Spleen (tissue), 7 donors: ENCODE data around the gene HES4.

Source experiments
- POLR2A ChIP-seq, 3 donors: fragments of 450-650 bp; IDR thresholded peaks; one replicate each; pipeline ENCODE4 v1.5.1; 2017; ENCODE audit warnings: antibody characterized with exemption in 3 of 3, mild to moderate bottlenecking in 1 of 3
- POLR2AphosphoS5 ChIP-seq, 3 donors: sonication (generic); formaldehyde crosslinking; IDR thresholded peaks; one replicate each; pipeline ENCODE4 v1.5.1; 2017; ENCODE audit warnings: antibody characterized with exemption in 3 of 3
- TF ChIP-seq, protein P1 (sequence below), 11 experiments: fragments of 200-600 bp in 7 of 11; fragments of 450-650 bp in 4 of 11; sonication (generic) in 4 of 11; IDR thresholded peaks in 8 of 11; conservative IDR thresholded peaks in 3 of 11; 1 replicate in 7 of 11; 2 replicates in 4 of 11; pipeline versions ENCODE4 v1.4.0 to v1.8.0; 2016 to 2021; ENCODE audit warnings: antibody characterized with exemption in 11 of 11, inconsistent platforms in 4 of 11, mild to moderate bottlenecking in 1 of 11
- donor health status: DM: no; HTN: no; CAD: no; lungs with moderate emphysema.
- donor health status: DM: no; HTN: no; CAD: no.
- donor health status: DM: no; HTN: no; CAD: no.

DNA sequence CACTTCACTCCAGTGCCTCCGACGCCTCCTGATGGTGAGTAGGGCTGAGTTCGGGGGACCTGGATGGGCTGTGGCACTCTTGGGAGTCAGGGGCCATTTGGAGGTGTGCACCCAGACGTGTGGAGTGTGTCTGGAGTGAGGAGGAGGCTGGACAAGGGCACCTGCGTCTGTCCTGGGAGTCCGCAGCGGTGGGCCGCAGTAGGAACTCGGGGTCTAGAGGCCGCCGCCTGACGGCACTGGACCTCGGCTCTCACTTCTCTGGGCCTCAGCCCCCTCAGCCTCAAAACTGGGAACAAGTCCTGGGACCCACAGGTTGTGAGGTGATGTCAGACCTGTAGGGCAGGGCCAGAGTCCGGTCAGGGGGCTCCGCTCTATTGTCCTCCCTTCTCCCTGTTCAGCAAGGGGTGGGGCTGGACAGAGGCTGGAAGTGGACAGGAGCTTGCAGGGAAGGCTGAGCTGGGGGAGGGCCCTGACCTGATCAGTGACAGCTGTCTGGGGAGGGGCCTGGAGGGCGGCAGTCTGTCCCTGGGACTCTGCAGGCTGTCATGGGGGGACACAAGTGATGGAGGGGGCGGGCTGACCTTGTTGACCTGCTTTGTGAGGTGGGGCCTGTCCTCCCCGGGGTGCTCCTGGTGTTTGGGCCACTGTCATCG is 35.5 kb upstream of the HES4 start:
- TF ChIP-seq, protein P1, sequence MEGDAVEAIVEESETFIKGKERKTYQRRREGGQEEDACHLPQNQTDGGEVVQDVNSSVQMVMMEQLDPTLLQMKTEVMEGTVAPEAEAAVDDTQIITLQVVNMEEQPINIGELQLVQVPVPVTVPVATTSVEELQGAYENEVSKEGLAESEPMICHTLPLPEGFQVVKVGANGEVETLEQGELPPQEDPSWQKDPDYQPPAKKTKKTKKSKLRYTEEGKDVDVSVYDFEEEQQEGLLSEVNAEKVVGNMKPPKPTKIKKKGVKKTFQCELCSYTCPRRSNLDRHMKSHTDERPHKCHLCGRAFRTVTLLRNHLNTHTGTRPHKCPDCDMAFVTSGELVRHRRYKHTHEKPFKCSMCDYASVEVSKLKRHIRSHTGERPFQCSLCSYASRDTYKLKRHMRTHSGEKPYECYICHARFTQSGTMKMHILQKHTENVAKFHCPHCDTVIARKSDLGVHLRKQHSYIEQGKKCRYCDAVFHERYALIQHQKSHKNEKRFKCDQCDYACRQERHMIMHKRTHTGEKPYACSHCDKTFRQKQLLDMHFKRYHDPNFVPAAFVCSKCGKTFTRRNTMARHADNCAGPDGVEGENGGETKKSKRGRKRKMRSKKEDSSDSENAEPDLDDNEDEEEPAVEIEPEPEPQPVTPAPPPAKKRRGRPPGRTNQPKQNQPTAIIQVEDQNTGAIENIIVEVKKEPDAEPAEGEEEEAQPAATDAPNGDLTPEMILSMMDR (IDR thresholded peaks at IDR 0.05 in 8 of 11, conservative IDR thresholded peaks at IDR 0.05 in 3 of 11), result no peak
- no peak for TF ChIP-seq POLR2A (IDR thresholded peaks at IDR 0.05)
- TF ChIP-seq POLR2AphosphoS5 (IDR thresholded peaks at IDR 0.05), result no peak
